Activated CD4-positive, alpha-beta T cell treated with anti-CD3 and anti-CD28 coated beads for 4 hours (primary cell): ENCODE measurements around the gene GPD1.

Experiments
- DNase-seq, 2 donors: peaks; one replicate each; pipeline ENCODE4 v3.0.0-alpha.2; 2020

GPD1 gene

DNA sequence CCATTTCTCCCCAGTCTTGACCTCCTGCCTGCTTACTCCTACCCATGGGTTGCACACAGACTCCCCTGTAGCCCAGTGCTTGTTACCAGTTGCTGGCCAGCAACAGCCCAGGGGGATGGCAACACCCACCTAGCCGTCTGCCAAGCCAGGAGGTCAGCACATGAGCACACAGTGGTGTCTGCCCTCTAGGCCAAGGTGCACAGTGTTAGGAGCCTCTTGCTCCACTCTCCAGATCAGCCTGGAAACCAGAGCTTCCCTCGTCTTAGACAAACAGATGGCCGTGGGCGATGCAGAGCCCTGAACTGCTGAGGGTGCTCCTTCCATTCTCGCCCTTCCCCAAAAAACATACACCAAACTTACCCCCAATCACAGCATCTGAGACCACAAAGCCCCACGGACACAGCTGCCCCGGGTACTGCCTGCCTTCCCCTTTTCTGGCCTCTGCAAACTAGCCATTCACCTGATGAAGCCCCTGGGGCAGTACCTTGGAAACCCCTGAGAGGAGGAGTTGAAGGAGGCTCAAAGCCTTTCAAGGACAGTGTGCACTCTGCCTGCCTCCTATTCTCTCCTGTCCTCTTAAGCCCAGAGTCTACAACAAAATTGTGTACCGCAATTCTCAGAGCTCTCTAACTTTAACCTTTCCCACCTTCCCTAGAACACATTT is 1.0 kb upstream of the GPD1 start:
- no peak for DNase-seq

- DNase-seq: no peak
These were observed 457 bp upstream of the GPD1 start for GRCh38 chr12:50103351-50103750.

DNA sequence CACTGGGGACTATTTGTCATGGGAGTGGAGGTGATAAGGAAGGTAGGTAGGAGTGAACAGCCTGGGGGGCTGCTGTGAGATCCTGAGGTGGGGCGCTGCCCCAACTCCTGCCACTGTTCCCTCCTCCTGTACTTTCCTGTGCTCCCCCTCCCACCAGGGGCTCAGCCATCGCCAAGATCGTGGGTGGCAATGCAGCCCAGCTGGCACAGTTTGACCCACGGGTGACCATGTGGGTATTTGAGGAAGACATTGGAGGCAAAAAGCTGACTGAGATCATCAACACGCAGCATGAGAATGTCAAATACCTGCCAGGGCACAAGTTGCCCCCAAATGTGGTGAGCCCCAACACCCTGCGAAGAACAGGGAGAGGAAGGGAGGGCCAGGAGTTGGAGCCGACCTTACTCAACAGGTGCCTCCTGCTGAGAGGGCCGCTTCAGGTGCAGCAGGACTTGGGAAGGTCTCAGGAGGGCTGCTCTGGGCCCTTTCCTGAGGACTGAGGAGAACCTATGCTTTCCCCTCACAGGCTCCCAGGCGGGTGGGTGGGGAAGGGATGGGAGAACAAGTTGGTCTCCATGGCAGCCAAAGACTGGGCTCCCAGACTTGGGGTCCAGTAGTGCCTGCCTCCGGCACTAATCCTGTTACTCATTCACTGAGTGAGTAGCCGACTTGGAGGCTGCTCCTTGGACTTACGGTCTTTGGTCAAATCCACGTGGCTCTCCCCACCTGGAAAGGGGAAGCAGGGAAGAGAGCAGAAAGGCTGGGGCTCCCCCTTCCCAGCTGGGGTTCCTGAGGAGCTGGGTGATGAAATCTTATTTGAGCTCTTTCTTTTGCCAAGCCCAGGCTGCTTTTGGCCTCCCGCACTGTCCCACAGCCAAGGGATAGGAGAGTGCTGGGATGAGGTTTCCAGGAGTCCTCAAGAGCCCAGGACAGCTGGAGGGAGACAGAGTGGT is 884 bp downstream of the GPD1 start:
- DNase-seq: no peak

DNA sequence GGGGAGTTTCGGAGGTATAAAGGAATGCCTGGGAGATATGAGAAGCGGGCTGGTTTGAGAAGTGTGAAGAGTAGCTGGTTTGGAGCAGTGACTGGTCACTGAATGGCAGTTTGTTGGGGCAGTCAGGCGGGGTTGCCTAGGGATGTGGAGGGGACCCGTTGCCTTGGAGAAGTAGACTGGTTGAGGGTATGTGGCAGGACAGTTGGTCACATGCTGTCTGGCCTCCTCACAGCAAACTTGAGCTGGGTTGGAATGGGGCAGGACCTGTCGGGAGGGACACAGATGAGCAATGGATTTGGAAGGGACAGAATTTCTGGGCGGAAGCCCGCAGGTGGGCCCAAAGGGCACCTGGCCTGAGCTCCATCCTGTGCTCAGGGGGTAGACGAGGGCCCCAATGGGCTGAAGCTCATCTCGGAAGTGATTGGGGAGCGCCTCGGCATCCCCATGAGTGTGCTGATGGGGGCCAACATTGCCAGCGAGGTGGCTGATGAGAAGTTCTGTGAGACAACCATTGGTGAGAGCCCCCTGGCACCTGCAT is 2.2 kb downstream of the GPD1 start:
- DNase-seq: no peak

DNA sequence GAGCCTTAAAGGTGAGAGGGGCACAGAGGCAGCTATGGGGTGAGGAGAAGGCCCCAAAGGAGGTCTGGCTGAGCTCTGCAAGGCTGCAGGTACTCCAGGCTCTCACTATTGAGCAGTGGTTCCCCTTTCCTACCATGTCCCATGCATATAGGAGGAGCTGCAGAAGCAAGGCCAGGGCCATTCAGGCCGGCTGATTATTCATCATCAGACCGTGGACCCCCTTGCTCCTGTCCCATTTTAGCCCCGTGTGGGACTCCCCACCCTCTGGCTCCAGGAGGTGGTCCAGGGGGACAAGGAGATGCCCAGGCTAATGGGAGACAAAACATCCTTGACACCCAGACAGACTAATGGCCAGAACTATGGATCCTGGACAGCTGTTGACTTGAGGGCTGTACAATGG is 3.1 kb downstream of the GPD1 start:
- DNase-seq: no peak

DNA sequence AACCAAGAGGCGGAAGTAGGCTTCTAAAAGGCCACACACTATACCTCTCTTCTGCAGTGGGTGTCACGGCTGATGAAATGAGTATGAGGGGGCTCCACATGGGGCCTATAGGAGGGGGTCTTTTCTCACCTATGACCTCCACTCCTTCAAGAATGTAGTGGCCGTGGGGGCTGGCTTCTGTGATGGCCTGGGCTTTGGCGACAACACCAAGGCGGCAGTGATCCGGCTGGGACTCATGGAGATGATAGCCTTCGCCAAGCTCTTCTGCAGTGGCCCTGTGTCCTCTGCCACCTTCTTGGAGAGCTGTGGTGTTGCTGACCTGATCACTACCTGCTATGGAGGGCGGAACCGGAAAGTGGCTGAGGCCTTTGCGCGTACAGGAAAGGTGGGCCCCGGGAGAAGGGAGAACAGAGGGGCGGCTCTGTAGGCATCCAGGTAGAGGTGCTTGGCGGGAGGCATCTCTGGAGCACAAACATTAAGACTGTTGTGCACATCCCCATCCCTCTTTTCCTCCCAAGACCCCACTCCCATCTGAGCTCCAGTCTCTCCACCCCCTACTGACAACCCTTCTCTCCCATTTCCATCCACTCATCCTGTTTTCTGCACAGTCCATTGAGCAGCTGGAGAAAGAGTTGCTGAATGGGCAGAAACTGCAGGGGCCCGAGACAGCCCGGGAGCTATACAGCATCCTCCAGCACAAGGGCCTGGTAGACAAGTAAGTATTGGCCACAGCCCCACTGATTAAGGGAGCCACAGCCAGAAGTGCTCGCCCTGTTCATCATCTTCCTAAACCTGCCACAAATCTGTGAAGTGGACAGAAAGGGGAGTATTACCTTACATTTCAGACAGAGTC is 3.8 kb downstream of the GPD1 start:
- no peak for DNase-seq

GRCh38 chr12:50109319-50109718 is 5.5 kb downstream of the GPD1 start:
- no peak for DNase-seq

- no peak for DNase-seq
These were observed 6.4 kb downstream of the GPD1 start for GRCh38 chr12:50110127-50110761.

DNA sequence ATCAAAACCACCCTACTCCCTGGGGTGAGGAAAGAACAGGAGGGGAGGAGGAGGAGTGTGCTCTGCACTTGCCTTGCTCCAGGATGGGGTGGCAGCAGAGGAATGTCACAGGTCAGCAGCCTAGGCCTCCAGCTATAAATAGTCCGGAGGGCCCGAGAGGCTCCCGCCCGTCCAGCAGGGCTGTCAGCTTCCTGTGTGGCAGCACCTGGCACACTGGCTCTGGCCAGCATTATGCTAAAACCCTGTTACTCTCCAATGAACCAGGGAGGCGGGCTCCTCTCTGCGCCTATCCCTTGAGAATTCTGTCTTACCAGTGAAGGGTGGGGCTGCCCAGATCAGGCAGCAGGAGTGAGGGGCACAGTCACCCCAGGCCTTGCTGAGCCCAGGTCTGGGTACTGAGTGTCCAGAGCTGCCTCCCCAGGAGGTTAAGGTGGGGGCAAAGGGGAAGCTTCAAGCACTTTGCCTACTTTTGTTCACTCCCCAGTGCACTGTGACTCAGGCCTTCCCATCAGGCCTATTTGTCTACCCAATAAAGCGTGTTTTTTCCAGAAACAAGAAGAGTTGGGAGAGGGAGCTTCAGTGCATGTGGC is 7.0 kb downstream of the GPD1 start:
- peak in 1 of 2 donors; percentile 8 for DNase-seq

- DNase-seq: no peak
These were observed 7.5 kb downstream of the GPD1 start for GRCh38 chr12:50111395-50111692.

GRCh38 chr12:50111693-50112455 is 8.1 kb downstream of the GPD1 start, which contains the start of gene COX14:
COX14 (plus strand) TSS chr12:50112236; CDS start chr12:50120044, 7,808 bp downstream.
- peak; percentile 98 to 99 for DNase-seq

GRCh38 chr12:50112456-50113218 is 8.8 kb downstream of the GPD1 start:
- DNase-seq: no peak

GRCh38 chr12:50117057-50117622 is 13.3 kb downstream of the GPD1 start:
- no peak for DNase-seq

GRCh38 chr12:50119387-50119786 is 15.6 kb downstream of the GPD1 start:
- no peak for DNase-seq

GRCh38 chr12:50120521-50120920 is 16.7 kb downstream of the GPD1 start:
- no peak for DNase-seq

DNA sequence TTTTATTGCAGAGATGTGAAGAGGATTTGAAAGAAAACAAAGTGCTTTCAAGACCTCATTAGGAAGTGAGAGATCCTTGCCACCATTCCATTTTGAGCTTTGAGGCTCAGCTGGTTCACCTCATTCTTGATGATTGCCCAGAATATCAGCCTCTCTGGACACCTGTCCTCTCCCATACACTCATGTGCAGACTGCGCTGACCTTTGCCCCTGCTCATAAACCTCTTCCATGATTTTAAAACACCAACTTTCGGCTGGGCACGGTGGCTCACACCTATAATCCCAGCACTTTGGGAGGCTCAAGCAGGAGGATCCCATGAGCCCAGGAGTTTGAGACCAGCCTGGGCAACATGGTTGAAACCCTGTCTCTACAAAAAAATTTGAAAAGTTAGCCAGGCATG is 17.1 kb downstream of the GPD1 start:
- no peak for DNase-seq

GRCh38 chr12:50121641-50122040 is 17.8 kb downstream of the GPD1 start:
- DNase-seq: no peak

DNA sequence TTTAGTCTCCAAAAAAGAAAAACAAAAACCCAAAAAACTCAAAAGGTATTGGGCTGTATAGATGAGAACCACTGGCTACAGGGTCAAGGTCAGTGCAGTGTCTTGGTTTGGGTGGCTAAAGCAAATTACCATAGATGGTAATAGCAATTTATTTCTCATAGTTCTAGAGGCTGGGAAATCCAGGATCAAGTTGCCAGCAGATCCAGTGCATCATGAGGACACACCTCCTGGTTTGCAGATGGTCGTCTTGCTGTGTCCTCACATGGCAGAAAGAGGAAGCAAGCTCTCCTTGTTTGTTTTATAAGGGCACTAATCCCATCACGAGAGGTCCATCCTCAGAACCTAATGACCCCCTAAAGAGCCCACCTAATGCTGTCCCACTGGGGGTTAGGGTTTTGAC is 19.4 kb downstream of the GPD1 start:
- no peak for DNase-seq

GRCh38 chr12:50127546-50127945 is 23.7 kb downstream of the GPD1 start:
- DNase-seq: no peak

DNA sequence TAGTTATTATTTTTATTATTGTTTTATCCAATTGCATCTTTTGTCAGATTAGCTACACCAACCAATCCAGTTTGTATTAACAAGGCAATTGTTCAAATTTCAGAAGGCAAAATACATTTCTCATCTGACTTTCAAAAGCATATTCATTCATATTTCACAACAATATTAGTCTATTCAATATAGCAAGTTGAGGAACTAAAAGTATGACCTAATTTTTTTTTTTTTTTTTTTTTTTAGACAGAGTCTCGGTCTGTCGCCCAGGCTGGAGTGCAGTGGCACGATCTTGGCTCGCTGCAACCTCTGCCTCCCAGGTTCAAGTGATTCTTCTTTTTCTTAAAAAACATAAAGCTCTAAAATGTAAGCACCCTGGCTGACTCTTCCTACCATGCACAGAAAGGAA is 25.5 kb downstream of the GPD1 start:
- DNase-seq: no peak
